HG03558 (cell line): ENCODE measurements around the gene ANLN.
A peak's percentile ranks its signal among the peaks of the same experiment; 100 is the strongest.
"Not testable (repeated sequence)": the region's sequence is repeated elsewhere in the genome, so short reads cannot be mapped to it uniquely, and the experiment has no call there.

Experiments
- ATAC-seq: cut with Tn5 transposase; IDR thresholded peaks from one replicate; pipeline ENCODE4 v1.9.1; 2021; ENCODE audit warnings: moderate number of reproducible peaks; ENCODE audit not compliant: unreplicated experiment; ENCODE audit errors: extremely low read depth

The ANLN gene

GRCh38 chr7:36378555-36378954 is 11.1 kb upstream of the ANLN start:
- not testable (repeated sequence) for ATAC-seq

- no peak for ATAC-seq
These were observed 9.7 kb upstream of the ANLN start for GRCh38 chr7:36379831-36380504.

GRCh38 chr7:36381056-36381455 is 8.6 kb upstream of the ANLN start:
- ATAC-seq, result no peak

GRCh38 chr7:36383284-36383683 is 6.4 kb upstream of the ANLN start:
- ATAC-seq, result not testable (repeated sequence)

GRCh38 chr7:36385646-36386045 is 4.0 kb upstream of the ANLN start:
- ATAC-seq, result not testable (repeated sequence)

GRCh38 chr7:36387435-36388231 is 2.0 kb upstream of the ANLN start:
- no peak for ATAC-seq

GRCh38 chr7:36388423-36388822 is 1.2 kb upstream of the ANLN start:
- ATAC-seq, result no peak

GRCh38 chr7:36390199-36391090 is 783 bp downstream of the ANLN start:
- no peak for ATAC-seq

GRCh38 chr7:36391436-36392198 is 2.0 kb downstream of the ANLN start:
- peak; percentile 27 for ATAC-seq

- ATAC-seq, result no peak
These were observed 4.2 kb downstream of the ANLN start for GRCh38 chr7:36393826-36394225.

- ATAC-seq, result no peak
These were observed 5.7 kb downstream of the ANLN start for GRCh38 chr7:36395171-36395894.

GRCh38 chr7:36396150-36396549 is 6.5 kb downstream of the ANLN start:
- ATAC-seq, result no peak

- ATAC-seq, result no peak
These were observed 10.4 kb downstream of the ANLN start for GRCh38 chr7:36400036-36400435.

GRCh38 chr7:36400606-36401005 is 10.9 kb downstream of the ANLN start:
- ATAC-seq, result no peak

GRCh38 chr7:36403452-36403851 is 13.8 kb downstream of the ANLN start:
- ATAC-seq, result no peak

- ATAC-seq, result no peak
These were observed 15.2 kb downstream of the ANLN start for GRCh38 chr7:36404639-36405408.

- ATAC-seq, result no peak
These were observed 15.7 kb downstream of the ANLN start for GRCh38 chr7:36405409-36405803.

- ATAC-seq, result no peak
These were observed 16.5 kb downstream of the ANLN start for GRCh38 chr7:36406156-36406555.
